Limb (tissue), 2 donors: Measurements from ENCODE around the gene EPO.
A peak's percentile ranks its signal among the peaks of the same experiment; 100 is the strongest.
"Not testable (repeated sequence)": the region's sequence is repeated elsewhere in the genome, so short reads cannot be mapped to it uniquely, and the experiment has no call there.

Experiments used
- DNase-seq, 2 donors: peaks; one replicate each; pipeline ENCODE4 v3.0.0-alpha.2; 2016; ENCODE audit errors: extremely low spot score in 2 of 2

EPO gene

DNA sequence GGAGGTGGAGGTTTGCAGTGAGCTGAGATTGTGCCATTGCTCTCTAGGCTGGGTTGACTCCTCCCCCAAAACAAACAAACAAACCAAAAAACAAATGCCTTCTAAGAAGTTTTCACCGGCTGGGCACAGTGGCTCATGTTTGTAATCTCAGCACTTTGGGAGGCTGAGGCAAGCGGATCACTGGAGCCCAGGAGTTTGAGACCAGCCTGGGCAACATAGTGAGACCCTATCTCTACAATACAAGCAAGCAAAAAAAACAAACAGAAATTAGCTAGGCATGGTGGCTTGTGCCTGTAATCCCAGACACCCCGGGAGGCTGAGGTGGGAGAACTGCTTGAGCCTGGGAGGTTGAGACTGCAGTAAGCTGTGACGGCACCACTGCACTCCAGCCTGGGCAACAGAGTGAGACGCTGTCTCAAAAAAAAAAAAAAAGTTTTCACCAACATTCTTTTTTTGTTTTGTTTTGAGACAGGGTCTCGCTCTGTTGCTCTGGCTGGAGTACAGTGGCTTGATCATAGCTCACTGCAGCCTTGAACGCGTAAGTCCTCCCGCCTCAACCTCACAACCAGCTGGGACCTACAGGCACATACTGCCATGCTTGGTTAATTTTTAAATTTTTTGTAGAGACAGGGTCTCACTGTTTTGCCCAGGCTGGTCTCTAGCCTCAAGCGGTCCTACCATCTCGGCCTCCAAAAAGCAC is 11.8 kb downstream of the EPO start:
- no peak for DNase-seq

DNA sequence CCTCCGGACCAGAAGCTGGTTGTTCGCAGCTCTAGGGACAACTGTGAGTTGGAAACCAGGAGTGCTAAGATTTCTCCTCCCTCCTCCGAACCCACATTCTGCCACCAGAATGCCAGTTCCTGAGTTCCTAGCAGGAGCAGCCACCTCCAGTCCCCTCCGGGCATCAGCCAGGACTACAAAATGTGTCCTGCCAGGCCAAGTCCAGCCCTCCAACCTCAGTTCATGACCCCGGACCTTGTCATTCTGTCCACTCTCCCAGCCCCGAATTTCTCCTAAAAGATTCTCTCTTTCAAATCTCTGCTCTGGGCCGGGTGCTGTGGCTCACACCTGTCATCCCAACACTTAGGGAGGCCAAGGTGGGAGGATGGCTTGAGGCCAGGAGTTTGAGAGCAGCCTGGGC is 15.5 kb downstream of the EPO start:
- DNase-seq: no peak

- DNase-seq: no peak
These were observed 16.4 kb downstream of the EPO start for GRCh38 chr7:100736671-100737070.

- DNase-seq: no peak
These were observed 19.7 kb downstream of the EPO start for GRCh38 chr7:100739934-100740333.

DNA sequence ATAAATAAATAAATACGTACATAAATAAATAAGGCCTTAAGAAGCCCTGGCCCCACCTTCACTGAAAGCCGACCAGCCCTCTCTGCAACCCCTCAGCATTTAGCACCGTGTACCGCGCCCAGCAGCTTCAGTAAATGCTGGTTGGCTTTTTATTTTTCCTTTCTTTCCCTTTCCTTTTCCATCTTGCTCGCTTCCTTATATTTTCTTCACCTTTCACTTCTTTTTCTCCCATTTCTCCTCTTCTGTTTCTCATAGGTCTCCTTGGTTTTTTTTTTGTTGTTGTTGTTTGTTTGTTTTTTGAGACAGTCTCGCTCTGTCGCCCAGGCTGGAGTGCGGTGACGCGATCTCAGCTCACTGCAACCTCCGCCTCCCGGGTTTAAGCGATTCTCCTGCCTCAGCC is 24.3 kb downstream of the EPO start:
- DNase-seq: no peak

DNA sequence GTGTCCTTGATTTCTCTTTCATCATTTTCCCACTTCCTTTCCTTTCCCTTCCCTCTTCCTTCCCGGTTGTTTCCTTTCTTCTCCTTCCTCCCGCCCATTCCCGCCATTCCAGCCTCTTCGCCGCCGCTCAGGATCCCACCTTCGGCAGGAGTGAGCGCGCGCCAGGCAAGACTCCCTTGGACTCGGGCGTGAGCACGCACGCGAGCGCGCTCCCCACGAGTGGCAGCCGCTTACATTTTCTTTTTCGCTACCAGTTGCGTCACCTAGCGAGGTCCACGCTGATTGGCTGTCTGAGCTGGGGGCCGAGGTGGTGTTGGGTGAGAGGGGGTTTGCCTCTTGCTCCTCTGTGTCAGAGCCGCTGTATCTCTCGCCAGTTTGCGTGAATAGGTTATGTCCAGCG is 24.9 kb downstream of the EPO start:
- peak; percentile 21 to 66 for DNase-seq

GRCh38 chr7:100752994-100753393 is 32.7 kb downstream of the EPO start:
- no peak for DNase-seq

DNA sequence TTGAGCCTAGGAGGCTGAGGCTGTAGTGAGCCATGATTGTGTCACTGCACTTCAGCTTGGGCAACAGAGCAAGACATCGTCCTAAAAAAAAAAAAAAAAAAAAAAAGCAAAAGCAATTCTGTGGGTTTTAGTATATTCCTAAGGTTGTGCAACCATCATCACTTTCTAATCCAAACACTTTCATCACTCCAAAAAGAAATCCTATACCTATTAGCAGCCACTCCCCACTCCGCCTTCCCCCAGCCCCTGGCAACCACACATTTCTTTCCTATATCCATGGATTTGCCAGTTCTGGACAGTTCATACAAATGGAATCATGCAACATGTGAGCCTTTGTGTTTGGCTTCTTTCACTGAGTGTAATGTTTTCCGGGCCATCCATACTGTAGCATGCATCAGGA is 33.5 kb downstream of the EPO start:
- DNase-seq: no peak

- DNase-seq: no peak
These were observed 39.3 kb downstream of the EPO start for GRCh38 chr7:100759357-100760171.

- DNase-seq: not testable (repeated sequence)
These were observed 42.6 kb downstream of the EPO start for GRCh38 chr7:100762841-100763240.

DNA sequence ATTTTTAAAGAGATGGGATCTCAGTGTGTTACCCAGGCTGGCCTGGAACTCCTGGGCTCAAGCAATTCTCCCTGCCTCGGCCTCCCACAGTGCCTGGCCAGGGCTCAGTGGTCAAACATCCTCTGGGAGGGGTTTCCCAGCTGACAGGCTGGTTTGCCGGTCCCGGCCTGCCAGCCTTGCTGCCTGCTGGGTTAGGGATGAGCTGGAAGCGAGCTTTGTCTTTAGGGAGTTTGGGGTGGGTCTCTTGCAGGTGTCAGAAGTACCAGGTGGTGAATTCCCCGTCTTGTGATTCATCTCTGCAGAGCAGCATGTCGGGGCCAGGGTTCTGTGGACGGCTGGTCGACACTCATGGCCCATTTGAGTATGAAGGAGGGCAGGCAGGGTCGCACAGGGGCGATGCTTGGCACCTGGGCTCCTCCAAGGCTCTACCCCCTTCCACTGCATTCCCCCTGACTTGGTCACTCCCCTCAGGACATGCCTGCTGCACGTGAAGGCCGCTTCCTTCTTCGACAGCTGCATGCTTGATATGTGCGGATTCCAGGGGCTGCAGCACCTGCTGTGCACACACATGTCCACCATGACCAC is 43.4 kb downstream of the EPO start:
- DNase-seq: no peak

- DNase-seq: no peak
These were observed 44.6 kb downstream of the EPO start for GRCh38 chr7:100764841-100765240.

- no peak for DNase-seq
These were observed 45.0 kb downstream of the EPO start for GRCh38 chr7:100765250-100765649.

- no peak for DNase-seq
These were observed 48.5 kb downstream of the EPO start for GRCh38 chr7:100768784-100769183.
